CD4-positive, alpha-beta T cell treated with Interleukin-12 subunit alpha and Interleukin-12 subunit beta, for 1 hour (primary cell): Measurements from ENCODE around the gene KRTCAP2.
A peak's percentile ranks its signal among the peaks of the same experiment; 100 is the strongest.

Experiments
- DNase-seq: peaks from one replicate; pipeline ENCODE4 v3.0.0-alpha.2; 2020

Gene KRTCAP2

GRCh38 chr1:155130272-155131006 is 42.7 kb downstream of the KRTCAP2 start:
- no peak for DNase-seq

- DNase-seq, result no peak
These were observed 44.2 kb downstream of the KRTCAP2 start for GRCh38 chr1:155128755-155129473.

GRCh38 chr1:155127967-155128754 is 44.9 kb downstream of the KRTCAP2 start:
- DNase-seq, result no peak

GRCh38 chr1:155127105-155127966 is 45.8 kb downstream of the KRTCAP2 start, which contains the start of gene EFNA1:
EFNA1 (plus strand) TSS chr1:155127876; CDS start chr1:155127978, 102 bp downstream.
- DNase-seq, result peak; percentile 52

GRCh38 chr1:155126556-155127104 is 46.5 kb downstream of the KRTCAP2 start:
- peak; percentile 43 for DNase-seq

- no peak for DNase-seq
These were observed 47.1 kb downstream of the KRTCAP2 start for GRCh38 chr1:155125946-155126555.

GRCh38 chr1:155125511-155125945 is 47.6 kb downstream of the KRTCAP2 start:
- no peak for DNase-seq

GRCh38 chr1:155124503-155125463 is 48.3 kb downstream of the KRTCAP2 start:
- no peak for DNase-seq

- no peak for DNase-seq
These were observed 49.3 kb downstream of the KRTCAP2 start for GRCh38 chr1:155123801-155124200.

- DNase-seq, result no peak
These were observed 50.8 kb downstream of the KRTCAP2 start for GRCh38 chr1:155122308-155122707.

GRCh38 chr1:155121249-155121648 is 51.9 kb downstream of the KRTCAP2 start:
- no peak for DNase-seq

- no peak for DNase-seq
These were observed 52.9 kb downstream of the KRTCAP2 start for GRCh38 chr1:155120253-155120652.
